ELR (cell line): ENCODE measurements around the gene IGFBP6.
"Not testable (repeated sequence)": the region's sequence is repeated elsewhere in the genome, so short reads cannot be mapped to it uniquely, and the experiment has no call there.

Source experiments
- DNase-seq: peaks from one replicate; pipeline ENCODE4 v3.0.0-alpha.2; 2015; ENCODE audit warnings: low read depth

Gene IGFBP6

DNA sequence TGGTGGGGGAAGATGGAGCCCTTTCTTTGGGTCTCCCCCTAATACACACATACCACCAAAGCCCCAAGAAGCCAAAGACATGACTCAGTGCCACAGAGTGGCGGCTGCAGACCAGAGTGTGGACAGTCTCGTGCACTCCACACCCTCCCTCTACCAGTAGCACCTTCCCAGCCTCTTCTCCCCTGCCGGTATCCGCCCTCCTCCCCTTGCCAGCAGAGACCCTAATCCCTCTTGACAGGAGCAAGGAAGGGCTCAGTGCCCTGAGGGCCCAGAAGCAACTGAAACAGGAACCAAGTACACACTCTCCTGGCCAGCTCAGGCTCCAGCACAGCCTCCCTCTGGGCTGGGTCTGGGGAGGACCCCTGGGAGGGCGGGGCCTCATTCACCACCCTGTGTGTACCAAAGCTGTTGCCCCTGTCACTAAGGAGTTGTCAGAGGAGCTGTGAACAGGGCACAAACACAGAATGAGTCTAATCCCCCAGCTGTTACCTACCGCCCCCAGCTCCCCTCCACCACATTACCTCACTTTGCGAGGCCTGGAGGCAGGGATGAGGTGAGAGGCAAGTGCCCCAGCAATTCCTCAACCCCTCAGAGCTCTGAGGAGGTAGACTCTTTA, 26.5 kb upstream of the IGFBP6 start:
- peak; percentile 36 for DNase-seq

DNA sequence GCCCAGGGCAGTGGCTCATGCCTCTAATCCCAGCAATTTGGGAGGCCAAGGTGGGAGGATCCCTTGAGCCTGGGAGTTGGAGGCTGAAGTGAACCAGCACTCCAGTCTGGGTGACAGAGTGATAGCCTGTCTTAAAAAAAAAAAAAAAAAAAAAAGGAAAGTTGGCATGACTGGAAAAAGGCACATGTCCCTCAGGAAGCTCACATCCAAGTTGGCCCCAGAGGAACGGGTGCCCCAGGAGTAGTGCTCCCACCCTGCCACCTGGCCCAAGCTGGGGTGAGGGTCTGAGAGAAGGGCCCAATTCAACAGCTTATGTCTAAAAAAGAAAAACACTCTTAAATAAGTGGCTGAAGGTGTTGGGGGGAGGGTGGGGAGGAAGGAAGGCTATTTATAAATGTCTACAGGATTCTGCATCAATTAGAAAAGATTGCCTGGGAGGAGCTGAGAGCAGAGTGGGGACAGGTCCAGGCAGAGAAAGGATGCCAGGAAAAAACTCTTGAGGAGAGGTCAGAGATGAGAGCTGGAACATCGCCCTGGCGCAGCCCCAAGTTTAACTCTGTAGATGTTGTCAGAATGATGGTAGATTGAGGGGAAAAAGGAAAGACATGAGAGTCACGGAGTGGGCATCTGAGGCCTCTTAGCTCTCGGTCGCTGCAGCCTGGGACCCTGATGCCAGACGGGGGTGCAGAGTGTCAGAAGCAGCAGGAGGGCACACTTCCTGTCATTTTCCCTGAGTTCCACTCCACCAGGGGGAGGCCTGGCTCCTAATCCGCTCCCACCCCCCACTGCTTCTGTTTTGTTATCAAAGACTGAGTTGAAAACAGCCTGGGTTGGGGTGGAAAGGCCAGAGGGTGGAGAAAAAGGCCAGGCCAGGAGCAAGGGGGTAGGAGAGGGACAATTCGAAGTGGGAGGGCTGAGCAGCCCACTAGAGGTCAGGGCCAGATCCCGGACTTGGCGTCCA, 25.6 kb upstream of the IGFBP6 start:
- no peak for DNase-seq

DNA sequence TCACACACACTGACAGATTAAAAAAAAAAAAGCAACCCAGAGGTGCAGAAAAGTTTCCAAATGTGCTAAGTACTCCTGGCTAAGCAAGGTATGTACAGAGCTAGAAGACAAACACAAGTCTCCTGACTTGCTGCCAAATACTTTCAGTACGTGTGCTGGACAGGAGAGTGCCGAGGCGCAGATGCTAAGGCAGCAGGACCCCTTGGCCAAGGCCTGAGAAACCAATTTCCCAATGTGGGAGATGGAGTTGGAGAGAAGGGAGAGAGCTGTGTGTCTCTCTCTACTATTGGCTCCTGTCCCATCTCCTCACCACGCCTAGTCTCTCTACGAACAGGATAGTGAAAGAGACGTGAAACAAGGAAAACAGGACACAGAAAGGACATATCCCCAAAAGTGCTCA, 23.6 kb upstream of the IGFBP6 start:
- no peak for DNase-seq

DNA sequence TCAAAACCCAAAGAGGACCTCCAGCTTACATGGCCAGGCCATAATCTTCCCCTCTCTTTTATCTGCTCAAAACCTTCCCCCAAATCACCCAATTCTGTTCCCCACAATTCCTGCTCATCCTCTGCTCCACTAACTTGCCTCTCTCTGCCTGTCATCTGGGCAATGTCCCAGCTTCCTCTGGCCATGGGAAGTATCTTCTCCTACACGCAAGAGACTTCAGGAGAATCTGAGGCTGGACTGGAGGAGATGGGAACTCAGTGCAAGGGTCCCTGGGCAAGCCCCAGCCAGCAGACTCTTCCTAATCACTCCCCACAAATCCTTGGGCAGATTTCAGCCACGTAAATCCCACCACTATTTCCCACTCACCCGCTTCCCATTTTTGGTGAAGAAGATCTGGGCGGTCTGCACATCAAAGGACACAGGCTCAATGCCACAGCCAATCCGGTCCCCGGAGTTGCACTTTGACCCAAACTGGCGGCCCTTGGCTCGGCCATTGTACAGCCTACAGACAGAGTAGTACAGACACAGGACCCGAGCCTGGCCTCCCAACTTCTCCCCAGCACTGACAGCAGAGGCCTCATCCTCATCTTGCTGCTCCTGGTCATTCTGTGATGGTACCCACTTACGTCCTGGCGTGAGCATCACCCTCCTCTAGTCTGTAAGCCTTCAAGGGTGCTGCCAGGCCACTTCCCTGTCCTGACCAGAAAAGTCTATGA, 23.0 kb upstream of the IGFBP6 start:
- DNase-seq: no peak

DNA sequence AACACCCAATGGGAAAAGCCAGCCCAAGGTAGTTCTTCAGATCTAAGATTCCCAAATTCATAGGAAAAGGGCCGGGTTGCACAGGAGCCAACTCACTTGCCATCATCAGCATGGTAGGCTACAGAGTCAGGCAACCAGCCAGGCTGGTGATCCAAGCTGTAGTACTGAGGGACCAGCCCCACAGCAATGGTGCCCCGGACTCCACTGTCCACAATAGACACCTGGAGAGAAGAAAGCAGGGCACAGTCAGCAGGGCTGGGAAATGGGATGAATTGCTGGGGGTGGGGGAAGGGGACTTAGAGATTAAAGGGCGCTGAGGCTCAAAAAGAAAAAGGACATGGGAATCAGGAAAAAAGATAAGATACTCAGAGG, 22.5 kb upstream of the IGFBP6 start:
- DNase-seq: no peak

DNA sequence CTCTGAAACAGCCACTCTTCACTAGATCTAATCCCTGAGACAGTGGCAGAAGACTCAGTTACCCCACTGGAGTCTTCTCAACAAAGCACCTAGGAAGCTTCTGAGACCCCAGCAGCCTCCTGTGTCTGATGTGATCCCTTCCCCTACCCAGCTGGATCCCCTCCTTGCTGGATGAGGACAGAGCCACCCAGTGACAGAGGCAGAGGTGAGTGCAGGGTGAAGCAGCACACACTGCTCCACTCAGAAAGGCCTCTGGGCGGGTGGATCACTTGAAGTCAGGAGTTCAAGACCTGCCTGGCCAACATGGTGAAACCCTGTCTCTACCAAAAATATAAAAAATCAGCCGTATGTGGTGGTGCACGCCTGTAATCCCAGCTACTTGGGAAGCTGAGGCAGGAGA, 21.0 kb upstream of the IGFBP6 start:
- no peak for DNase-seq

DNA sequence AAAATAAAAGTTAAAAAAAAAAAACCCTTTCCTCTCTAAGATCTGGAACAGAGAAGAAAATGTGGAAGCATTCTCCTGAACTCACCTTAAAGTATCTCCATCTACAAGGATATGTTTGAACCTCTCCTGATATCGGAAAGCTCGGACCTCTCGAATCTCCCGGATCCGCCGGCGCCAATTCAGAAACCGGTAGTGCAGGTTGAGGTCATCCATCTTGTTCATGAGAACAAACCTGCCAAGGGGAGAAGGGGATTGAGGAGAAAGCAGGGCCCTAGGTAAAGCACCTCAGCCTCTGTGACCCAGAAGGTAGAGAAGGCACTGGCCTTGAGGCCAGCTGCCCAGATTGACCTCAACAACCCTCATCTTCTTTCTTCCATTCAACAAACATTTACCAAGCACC, 20.4 kb upstream of the IGFBP6 start:
- DNase-seq: no peak

DNA sequence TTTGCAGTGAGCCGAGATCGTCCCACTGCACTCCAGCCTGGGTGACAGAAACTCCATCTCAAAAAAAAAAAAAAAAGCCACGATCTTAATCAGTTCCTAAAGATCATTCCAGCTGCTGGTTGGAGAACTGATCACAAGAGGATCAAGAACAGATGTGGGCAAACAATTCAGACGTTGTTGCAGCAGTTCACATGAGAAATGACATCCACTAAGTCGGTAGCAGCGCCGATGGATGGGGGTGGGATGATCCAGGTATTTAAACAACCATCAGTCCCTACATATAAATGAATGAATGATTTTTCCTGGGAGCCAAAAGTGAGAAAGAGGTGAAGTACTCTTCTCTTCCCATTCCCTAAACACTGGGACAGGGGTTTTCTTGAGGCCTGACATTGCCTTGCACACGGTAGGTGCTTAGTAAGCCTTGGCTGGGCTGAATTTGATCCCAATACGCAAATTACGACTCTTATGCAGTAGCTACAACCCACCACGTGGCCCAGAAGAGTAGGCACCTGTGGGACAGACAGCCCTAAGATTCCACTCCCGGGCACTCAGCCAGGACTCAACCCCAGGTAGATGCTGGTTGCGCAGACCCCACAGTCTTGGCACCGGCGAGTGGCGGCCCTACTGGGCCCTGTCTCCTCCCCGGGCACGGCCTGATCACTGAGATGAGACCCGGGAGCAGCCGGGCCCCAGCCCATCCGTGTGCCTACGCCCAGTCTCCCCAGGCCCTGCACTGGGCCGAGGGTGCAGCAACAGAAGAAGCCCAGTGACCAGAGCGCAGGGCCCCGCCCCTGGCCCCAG, 18.8 kb upstream of the IGFBP6 start:
- peak; percentile 58 for DNase-seq

DNA sequence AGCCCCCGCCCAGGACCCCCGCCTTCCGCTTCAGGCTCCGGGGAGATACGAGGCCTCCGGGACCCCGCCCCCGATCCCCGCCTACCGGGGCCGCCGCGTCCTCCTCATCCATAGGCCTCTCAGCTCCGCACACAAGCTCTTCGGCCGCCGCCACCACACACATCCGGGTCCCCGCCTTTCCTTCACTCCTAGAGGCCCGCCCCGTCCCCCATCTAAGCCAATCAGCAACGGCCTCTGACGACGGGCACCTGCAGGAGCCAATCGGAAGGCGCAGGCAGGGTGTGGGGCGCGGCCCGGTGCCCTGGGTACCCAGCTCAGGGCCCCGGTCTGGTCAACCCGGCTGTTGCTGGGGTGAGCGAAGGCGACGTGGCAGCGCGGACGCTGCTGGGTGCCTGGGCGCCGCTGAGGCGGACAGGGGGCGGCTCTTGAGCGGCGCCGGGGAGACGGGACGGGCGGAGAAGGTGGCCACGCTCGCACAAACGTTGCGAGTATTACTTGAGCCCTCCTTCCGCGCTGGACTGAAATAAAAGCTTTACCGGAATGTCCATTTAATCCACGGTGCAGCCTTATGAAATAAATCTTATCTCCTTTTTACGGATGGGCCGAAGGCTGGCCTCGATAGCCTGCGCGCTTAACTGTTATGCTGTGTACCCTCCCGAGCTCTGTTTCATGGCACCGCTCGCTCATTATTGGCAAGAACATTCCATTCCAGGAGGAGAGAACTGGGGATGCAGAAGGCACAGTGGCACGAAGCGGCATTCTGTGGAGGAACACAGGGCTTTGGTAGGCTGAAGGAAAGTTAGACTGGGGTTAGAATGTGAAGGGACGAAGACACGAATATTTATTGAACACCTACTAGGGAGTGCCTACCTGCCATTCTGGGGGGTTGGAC, 18.0 kb upstream of the IGFBP6 start, which contains the start of gene SPRYD3:
TSS of gene SPRYD3 (minus strand) at position 165 of the 892 bp plus-strand sequence. CDS start at position 108, 57 bp downstream.
- DNase-seq: peak; percentile 97

DNA sequence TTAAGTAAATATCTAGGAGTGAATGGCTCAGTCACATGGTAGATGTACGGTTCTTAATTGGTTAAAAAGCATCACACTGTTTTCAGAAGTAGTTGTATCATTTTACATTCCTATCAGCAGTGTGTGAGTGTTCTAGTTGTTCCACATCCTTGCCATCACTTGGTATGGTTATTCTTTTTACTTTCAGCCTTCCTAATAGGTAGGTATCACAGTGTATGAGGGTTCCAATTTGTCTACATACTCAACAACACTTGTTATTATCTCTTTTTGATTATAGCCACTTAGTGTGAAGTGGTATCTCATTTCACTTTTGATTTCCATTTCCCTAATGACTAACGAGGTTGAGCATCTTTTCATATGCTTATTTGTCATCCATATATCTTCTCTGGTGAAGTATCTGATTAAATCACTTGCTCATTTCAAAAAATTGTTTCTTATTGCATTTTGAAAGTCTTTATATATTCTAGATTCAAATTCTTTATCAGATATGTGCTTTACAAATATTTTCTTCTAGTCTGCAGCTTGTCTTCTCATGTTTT, 14.8 kb upstream of the IGFBP6 start:
- DNase-seq: no peak

DNA sequence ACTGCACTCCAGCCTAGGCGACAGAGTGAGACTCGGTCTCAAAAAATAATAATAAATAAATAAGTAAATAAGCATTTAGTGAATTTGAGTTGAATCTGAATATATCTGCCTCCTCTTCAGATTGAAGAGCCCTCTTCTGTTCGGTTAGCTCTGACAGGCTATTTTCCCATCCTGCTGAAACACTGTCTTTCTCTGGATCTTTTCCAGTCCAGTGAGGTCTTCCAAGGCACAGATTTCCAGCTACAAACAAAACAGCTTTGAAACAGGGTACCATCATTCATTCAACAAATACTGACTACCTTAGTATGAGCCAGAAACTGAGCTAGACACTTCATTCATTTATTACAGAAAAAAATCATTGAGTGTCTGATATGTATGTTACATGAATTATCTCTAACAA, 11.1 kb upstream of the IGFBP6 start:
- DNase-seq: no peak

DNA sequence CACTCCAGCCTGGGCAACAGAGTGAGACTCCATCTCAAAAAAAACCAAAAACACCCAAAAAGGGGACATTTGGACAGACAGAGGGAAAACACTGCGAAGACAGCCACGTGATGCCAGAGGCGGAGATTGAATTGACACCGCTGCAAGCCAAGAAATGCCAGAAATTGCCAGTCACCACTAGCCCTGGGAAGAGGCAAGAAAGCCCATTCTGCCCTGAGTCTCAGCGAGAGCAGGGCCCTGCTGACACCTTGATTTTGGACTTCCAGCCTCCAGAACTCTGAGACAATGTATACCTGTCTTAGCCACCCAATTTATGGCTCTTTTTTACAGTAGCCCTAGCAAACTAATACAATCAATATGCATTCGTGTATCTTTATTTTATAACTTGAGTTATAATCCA, 7.4 kb upstream of the IGFBP6 start:
- DNase-seq: no peak

DNA sequence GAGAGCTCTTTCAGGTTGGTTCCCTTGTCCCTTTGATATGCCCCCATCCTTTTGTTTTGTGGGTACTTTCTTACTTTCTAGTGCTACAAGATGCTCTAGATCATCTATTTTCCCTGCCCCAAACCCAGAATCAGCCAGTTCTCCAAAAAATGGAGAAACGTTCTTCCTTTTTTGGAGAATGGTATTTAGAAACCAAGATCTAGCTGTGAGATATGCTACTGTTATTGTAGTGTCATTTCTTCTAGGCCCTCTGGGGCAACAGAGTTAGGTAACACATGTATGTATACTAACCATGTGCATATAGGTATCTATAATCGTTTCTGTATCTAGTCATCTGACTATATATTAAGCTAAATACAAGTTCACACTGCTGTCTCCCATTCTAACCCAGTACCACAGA, 6.9 kb upstream of the IGFBP6 start:
- DNase-seq: no peak

DNA sequence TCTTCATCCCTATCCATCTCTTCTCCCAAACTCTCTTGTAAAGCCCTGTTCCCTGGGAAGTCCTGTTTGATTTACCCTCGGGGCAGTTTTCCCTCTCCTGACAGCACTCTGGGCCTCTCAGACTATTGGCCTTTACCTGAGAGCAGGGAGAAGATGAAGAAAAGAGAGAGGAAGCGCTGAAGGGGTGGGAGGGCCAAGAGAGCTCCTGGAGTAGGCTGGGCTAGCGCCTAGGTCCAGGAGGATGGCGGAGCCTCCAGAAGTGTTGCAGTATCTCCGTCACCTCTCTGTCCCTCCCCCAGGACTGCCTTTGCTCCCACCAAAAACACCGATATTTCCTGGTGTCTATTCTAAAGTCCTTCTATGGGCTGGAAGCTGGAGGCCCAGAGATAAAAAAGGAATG, 5.7 kb upstream of the IGFBP6 start:
- DNase-seq: no peak

DNA sequence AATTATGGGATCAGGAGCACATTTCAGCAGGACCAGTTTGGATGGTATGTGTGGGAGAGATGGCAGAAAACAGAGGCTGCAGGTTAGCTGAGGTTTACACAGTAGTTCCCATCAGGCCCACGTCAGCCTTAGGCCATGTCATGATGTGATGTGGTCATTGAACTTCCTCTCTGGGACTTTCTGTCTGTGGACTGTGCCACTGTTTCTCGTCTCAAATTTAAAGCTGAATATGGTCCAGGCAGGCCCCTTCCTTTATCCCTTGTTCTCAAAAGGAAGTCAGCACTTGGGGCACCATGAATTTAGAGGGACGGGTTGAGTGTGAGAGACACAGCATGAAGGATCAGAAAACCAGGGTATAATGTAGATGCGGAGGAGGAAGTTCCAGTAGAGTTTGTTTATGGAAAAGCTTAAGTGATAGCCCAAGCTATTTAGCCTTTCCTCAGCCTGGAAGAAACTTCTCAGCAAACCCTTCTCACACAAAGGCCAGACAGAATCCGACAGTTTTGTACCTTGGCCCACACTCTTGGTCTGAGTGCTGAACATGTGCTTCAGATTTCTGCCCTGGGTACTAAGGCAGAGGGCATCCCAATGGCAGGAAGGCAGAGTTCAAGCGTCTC, 3.6 kb upstream of the IGFBP6 start:
- no peak for DNase-seq

DNA sequence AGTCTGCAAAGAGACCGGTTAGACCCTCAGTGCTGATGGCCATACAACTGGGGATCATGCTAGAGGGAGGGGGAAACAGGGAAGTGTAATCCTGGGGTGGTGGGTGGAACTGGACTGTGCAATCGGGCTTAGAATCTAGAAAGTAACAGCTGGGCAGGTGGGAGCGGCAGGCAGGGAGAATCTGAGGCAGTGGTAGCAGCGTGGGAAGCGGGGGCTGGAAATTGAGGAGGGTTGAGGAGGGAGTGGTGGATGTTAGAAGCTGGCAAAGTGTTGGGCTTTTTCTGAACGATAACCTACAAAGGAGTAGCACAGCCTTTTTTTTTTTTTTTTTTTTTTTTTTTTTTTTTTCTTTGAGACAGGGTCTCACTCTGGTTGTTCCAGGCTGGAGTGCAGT, 3.1 kb upstream of the IGFBP6 start:
- no peak for DNase-seq

DNA sequence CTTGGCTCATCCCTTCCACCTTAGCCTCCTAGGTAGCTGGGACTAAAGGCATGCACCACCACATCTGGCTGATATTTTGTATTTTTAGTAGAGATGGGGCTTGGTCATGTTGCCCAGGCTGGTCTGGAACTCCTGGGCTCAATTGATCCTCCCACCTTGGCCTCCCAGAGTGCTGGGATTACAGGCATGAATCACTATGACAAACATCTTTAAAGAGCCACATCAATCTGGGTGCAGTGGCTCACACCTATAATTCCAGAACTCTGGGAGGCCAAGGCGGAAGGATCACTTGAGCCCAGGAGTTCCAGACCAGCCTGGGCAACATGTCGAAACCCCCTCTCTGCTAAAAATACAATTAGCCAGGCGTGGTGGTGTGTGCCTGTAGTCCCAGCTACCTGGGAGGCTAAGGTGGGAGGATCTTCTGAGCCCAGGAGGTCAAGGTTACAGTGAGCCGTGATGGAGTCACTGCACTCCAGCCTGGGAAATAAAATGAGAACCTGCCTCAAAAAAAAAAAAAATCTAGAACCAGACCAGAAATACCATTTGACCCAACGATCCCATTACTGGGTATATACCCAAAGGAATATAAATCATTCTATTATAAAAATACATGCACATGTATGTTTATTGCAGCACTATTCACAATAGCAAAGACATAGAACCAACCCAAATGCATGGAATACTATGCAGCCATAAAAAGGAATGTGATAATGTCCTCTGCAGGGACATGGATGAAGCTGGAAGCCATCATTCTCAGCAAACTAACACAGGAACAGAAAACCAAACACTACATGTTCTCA, 2.5 kb upstream of the IGFBP6 start:
- DNase-seq: peak; percentile 59

DNA sequence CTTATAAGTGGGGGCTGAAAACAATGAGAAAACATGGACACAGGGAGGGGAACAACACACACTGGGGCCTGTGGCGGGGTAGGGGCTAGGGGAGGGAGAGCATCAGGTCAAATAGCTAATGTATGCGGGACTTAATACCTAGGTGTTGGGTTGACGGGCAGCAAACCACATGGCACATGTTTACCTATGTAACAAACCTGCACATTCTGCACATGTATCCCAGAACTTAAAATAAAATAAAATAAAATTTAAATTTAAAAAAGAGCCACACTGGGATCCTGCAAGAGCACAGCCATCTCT, 1.9 kb upstream of the IGFBP6 start:
- DNase-seq: not testable (repeated sequence)

DNA sequence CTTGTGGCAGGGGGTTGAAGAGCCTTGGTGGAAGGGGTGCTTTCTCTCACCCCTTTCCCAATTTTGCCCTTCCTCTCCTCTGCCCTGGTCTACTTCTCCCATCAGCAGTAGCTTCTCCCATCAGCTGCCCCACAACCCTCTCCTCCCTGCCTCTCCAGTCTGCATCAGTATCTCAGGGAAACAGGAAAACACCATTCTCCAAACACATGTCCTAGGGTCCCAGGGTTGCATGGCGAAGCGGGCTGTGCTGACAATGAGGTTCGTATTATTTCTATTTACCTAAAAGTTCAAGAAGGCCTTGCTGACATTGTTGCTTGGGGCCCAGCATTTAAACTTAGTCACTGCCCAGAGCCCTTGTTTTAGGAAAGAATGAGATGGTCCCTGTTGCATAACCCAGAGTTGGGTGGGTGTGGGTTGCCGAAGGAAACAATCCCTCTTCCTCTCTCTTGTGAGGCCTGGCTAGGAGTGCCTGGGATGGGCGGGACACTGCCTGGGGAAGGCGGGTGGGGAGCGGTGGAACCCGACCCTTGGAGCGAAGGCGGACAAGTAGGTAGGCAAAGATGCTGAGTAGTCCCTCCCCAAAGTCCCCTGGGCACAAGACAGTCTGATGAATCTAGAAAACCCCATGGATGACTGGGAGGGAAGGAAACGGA, 1.3 kb upstream of the IGFBP6 start:
- DNase-seq: peak; percentile 52
